ENCODE results near the gene MAZ.
A peak's percentile ranks its signal among the peaks of the same experiment; 100 is the strongest.

MAZ gene

DNA sequence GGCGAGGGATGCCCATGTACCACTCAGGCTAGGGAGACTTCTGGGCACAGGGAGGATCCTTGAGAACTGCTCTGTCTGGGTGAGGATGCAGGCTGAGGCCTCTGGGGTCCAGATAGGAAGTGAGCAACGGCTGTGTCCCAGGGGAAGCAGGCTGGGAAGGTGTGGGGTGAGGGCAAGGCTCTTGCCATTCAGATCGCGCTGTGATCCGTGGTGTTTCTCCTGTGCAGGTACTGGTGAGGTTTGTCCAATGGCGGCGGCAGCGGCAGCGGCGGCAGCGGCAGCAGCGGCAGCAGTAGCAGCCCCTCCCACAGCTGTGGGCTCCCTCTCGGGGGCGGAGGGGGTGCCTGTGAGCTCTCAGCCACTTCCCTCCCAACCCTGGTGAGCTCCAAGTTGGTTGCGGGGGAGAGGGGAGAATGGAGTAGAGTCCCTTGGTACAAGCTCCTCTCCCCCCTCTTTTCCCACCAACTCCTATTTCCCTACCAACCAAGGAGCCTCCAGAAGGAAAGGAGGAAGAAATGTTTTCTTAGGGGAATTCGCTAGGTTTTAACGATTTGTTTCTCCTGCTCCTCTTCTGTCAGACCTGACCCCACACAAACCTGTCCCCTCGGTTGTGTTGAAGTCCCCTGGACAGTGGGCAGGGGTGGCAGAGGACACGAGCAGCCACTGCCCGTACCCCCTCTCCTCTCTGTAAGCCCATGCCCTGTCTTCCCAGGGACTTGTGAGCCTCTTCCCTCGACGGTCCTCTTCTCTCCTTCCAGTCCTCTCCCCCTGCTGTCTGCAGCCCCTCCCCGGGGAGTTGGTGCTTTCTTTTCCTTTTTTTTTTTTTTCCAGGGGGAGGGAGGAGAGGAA, 3.7 kb downstream of the MAZ start:
- peak; percentile 40 for DNase-seq

DNA sequence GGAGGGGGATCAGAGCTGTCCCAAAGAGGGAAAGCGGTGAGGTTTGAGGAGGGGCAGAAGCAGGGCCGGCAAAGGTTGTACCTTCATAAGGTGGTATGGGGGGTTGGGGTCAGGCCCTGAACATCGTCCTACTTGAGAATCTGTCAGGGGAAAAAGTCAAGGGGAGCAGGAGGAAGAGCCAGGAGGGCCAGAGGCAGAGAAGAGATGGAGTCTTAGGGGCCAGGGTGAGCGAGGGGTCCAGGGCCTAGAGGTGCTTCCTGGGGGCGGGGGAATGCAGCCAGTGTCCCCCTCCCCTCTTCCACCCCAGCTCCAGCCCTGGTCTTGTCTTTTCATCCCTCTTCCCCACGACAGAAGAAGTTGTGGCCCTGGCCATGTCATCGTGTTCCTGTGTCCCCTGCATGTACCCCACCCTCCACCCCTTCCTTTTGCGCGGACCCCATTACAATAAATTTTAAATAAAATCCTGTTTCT, 4.4 kb downstream of the MAZ start:
- DNase-seq = no peak

DNA sequence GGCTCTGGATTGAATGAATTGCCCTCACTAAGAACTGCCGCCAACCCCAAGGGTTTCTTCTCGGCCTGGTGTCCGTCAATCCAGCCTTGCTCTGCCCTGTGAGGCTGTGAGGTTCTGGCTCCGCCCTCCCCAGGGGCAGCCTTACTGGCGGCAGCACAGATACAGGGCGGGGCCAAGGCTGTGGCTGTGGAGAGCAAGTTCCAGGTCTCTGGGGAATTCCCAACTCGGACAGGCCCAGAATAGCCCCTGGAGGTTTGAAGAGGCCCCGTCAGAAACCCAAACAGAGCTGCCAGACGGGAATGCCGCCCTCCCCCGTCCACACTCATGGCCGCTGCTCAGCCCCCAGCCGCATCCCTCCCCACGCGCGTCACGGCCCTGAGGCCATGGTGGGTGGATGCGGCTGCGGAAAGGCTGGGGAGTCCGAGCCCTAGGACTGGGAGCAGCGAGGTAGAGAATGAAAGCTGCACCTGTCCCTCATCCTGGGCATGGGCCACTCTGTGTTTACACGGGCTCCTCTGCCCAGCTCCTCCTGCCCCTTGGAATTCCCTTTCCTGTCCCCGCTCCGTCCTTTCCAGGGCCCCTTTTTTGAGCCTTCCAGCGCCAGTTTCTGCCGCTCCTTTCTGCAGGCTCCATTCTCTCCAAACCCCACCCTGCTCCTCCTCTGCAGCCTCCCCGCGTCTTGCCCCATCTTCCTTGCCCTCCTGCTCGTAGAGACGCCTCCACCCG, 5.0 kb downstream of the MAZ start:
- peak; percentile 56 for DNase-seq

DNA sequence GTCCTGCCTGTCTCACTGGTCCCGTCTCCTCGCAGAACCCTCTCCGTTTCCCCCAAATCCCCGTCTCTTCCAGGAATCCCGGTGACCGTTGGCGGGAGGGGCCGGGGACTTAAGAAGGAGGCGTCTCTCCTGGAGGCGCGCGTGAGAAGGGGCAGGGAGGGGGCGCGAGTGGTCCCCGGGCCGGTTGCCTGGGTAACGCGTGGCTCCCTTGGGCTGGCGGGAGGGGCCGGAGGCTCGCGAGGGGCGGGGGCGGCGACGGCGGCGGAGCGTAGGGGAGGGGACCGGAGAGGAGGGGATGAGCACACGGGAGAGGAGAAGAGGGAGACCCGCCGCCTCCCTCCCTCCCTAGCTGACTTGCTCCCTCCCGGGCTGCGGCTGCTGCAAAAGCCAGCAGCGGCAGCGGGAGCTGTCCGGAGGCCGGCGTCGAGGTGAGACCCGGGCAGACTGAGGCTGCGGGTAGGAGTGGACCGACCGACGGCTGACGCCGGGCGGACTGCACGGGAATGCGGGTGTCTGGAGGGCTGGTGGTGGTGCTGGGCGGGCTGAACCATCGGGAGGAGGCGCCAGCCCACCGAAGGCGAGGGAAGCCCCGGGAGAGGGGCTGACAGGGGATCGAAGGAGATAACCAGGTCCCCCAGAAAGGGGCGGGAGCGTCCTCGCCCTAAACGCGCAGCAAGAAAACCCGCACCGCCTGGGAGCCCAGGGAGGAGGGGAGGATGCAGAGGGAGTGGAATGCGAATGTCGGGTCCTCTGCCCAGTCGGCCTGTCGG, 5.8 kb downstream of the MAZ start, which contains the start of gene PRRT2:
Gene PRRT2 (plus strand): TSS at position 298 of the 770 bp plus-strand sequence. CDS start 862 bp downstream, outside the sequence.
- peak; percentile 45 for DNase-seq

DNA sequence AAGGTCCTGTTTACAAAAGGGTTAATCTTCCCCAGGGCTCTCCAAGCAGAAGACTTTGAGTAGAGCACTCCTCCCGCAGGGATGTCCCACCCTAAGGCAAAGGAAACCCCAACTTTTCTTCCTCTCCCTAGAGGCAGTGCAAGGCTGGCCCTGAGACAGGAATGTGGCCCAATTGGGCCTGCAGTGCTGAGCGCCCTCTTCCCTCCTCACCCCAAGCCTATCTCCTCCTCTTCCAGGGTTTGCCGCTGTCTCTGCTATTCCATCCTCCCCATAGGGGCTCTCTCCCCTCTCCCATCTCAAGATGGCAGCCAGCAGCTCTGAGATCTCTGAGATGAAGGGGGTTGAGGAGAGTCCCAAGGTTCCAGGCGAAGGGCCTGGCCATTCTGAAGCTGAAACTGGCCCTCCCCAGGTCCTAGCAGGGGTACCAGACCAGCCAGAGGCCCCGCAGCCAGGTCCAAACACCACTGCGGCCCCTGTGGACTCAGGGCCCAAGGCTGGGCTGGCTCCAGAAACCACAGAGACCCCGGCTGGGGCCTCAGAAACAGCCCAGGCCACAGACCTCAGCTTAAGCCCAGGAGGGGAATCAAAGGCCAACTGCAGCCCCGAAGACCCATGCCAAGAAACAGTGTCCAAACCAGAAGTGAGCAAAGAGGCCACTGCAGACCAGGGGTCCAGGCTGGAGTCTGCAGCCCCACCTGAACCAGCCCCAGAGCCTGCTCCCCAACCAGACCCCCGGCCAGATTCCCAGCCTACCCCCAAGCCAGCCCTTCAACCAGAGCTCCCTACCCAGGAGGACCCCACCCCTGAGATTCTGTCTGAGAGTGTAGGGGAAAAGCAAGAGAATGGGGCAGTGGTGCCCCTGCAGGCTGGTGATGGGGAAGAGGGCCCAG, 6.7 kb downstream of the MAZ start:
- DNase-seq = no peak

DNA sequence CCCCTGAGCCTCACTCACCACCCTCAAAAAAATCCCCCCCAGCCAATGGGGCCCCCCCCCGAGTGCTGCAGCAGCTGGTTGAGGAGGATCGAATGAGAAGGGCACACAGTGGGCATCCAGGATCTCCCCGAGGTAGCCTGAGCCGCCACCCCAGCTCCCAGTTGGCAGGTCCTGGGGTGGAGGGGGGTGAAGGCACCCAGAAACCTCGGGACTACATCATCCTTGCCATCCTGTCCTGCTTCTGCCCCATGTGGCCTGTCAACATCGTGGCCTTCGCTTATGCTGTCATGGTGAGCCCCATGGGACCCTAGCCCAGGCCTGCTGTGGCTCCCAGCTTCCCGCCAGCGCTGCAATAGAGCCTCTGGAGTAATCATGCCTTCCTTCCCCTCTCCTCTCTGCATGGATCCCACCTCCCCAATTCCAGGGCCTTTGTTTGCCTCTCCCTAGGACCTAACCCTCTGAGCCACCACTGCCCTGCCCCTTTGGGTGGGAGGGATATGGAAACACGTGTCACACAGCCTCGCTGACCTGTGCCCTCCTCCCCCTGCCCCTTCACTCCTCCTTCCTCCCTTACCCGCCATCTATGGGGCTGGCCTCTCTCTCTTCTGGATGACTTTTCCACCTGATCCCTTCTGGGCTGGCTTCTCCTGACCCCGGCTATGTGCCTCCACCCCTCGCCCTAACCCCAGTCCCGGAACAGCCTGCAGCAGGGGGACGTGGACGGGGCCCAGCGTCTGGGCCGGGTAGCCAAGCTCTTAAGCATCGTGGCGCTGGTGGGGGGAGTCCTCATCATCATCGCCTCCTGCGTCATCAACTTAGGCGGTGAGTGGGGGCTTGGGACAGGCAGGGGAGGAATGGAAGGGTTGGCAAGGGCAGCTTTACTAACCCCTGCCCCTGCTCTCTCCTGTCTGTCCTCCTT, 7.6 kb downstream of the MAZ start:
- DNase-seq = no peak

DNA sequence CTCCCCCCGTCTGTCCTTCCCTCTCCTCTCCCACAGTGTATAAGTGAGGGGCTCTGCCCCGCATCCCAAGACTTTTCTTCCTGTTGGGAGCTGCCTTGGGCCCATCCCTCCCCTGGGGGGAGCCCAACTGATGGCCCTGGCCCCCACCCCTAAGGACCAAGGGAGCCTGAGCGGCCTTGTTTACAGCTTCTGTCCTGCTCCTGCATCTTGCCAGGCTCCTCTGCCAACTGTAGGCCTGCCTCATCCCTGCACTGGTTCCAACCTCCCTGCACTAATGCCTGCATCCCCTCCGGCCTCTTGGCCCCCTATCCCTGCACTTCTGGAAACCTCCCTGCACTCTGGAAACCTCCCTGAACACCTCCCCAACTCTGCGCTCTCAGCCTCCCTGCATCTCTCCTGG, 8.3 kb downstream of the MAZ start:
- DNase-seq = no peak

DNA sequence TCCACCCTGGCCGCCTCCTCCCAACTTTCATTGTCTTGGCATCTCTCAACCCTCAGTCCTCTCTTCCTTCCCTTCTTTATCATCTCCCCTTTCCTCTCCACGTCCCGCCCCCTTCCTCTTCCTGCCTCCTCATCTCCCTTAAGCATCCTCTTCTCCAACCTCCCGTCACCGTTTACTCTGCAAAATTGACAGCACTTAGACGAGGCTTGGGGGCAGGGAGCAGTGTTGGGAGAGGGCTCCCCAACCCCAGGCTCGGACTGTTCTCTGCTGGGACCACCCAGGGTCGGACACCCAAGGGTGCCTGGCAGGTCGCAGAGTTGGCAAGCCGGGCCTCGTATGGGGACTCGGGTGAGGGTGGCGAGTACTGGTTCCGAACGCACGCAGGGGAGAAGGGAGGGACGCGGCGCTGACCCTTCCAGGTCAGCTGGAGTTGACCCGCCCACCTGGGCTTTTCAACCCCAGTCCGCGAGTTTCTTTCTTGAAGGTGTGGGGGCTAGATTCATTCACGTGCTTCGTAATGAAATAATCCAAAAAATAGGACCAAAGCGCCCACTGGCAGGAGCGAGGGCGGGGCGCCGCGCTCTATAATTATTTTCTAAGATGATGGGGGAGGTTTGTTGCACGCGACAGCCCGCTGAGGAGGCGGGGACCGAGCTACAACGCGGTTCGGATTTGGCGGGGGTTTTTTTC, 8.8 kb downstream of the MAZ start:
- DNase-seq = no peak

DNA sequence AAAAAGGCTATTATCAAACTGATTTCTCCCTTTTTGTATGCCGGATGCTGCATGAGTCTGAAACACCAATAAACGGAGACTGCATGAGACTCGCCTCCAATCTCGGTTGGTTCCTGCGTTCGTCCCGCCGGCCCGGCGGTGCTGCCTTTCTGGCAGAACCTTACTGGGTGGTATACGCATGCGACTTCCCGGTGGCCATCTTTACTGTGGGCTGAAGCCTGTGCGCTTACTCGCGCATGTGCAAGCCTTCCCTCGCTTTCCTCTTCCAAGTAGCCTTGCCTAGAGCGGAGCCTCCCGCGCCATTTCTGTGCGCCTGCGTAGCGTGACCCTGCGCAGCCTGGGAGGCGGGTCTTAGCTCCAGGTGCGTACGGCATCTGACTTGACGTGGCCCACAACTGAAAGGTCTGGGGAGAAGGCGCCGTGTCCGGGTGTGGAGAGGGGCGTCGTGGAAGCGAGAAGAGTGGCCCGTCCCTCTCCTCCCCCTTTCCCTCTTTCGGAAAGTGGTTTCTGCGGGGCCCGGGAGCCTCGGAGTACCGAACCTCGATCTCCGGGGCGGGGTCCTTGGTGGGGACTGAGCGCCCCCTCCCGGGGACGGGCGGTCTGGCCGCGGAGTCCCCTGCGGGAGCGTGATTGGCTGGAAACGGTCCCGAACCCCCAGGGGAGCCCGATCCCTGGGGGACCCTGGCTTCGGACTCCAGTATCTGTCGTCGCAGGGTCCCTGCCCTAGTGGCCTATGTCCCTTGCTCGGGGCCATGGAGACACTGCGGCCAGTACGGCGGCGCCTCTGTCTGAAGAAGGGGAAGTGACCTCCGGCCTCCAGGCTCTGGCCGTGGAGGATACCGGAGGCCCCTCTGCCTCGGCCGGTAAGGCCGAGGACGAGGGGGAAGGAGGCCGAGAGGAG, 9.7 kb downstream of the MAZ start, which contains the start of gene PAGR1:
Gene PAGR1 (plus strand): TSS at position 360 of the 901 bp plus-strand sequence. CDS start 374 bp downstream, at position 734.
- peak; percentile 89 for DNase-seq

DNA sequence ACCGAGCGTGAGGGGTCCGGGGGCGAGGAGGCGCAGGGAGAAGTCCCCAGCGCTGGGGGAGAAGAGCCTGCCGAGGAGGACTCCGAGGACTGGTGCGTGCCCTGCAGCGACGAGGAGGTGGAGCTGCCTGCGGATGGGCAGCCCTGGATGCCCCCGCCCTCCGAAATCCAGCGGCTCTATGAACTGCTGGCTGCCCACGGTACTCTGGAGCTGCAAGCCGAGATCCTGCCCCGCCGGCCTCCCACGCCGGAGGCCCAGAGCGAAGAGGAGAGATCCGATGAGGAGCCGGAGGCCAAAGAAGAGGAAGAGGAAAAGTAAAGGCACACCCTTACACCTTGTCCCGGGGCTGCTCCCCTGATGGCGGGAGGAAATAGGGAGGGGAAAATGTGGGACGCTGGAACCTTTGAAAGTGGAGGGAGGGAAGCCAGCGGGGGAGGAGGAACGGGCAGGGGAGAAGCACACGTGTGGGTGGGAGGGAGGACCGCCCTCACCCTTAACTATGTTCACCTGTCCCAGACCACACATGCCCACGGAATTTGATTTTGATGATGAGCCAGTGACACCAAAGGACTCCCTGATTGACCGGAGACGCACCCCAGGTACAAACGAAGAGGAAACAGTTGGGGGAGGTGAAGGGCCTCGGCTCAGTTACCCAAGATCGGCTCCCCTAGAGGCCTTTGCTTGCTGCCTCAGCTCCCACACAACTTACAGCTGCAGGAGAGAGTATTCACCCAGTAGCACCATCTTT, 10.5 kb downstream of the MAZ start:
- no peak for DNase-seq

DNA sequence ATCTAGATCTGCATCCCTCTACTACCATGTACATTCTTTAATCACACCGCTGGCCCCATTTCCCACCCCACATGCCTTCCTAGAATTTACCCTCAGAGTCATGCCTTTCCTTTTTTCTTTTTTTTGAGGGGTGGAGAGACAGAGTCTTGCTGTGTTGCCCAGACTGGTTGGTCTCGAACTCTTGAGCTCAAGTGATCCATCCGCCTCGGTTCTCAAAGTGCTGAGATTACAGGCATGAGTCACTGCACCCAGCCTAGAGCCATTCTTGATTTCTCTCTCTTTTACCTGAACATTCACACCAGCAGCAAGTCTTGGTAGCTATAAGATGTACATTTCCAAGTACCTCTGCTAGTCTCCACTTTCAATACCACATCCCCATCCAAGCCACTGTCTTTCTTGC, 11.8 kb downstream of the MAZ start:
- DNase-seq = no peak

DNA sequence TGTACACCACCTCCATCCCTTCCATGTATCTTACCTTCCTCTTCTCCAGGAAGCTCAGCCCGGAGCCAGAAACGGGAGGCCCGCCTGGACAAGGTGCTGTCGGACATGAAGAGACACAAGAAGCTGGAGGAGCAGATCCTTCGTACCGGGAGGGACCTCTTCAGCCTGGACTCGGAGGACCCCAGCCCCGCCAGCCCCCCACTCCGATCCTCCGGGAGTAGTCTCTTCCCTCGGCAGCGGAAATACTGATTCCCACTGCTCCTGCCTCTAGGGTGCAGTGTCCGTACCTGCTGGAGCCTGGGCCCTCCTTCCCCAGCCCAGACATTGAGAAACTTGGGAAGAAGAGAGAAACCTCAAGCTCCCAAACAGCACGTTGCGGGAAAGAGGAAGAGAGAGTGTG, 13.2 kb downstream of the MAZ start:
- DNase-seq = no peak

DNA sequence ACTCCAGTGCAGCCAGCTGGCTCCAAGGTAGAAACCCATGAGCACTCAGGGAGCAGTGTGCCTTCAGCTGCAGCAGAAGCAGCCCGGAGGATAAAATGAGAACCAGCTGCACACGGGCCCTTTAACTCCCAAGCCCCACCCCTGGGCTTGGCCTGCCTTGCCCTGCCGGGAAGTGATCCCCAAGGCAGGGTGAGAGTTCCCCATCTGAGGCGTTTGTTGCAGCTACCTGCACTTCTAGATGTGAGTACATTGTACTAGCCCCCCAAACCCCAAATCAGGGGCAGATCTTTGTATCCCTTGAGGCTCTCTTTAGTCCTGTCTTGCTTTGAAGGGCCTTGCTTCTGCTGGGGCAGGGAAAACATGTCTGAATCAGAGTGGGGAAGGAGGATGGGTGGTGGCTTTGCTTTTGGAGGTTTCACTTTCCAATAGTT, 14.0 kb downstream of the MAZ start, which contains the start of gene MVP:
Gene MVP (plus strand): TSS at position 192 of the 431 bp plus-strand sequence. CDS start 10,088 bp downstream, outside the sequence.
- no peak for DNase-seq

DNA sequence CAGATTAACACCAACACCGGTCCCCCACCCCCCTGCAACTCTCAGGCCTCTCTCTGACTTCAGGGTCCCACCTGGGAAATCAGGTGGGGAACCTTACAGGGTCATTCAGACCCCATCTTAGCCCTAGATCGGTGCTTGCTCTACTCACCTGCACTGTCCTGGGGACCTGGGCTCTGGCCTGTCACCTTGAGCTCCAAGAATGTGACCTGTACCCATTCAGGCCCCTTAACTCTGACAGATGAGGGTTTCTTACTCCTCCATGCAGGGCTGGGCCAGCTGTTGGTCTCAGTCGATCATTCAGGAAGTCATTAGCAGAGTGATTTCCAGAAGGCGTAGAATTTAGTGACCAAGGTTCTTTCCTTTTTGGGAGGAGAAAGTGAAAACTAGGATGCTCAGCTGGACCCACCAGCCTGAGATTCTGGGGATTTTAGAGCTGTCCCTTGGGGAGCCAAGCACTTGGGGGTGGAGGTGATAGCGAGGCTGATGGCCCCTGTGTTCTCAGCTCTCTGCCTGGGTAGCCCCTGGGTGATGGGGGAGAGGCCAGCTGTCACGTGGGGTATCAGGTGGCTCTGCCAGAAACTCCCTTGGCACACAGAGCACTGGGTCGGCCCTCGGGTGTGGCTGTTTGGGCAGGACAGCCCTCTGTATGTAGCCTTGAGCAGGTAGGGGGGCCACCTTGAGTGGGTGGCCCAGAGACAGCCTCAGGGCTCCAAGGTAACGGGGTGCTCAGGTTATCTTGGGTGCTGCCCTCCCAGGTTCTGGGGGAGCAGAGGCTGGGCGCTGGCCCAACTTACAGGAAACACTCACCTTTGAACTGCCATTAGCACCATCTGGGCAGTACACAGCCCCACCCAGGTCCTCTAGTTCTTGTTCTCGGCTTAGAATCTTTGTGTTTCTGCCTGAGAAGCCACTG, 14.7 kb downstream of the MAZ start:
- DNase-seq = no peak

DNA sequence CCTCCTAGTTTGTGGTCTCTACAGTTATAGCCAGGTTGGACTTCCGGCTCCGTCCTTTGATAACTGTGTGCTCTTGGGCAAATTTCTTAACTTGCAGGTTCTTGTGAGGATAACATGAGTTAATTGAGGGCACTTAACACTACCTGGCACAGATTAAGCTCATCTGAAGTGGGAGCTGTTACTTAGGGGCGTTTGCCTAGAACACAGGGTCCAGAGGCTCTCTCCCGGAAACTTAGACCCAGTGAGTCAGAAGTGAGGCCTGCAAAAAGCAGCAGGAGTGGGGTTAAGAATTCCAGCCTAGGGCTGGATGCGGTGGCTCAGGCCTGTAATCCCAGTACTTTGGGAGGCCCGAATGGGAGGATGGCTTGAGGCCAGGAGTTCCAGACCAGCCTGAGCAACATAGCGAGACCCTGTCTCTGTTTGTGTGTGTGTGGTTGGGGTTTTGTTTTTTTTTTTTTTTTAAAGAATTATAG, 15.3 kb downstream of the MAZ start:
- DNase-seq = no peak

DNA sequence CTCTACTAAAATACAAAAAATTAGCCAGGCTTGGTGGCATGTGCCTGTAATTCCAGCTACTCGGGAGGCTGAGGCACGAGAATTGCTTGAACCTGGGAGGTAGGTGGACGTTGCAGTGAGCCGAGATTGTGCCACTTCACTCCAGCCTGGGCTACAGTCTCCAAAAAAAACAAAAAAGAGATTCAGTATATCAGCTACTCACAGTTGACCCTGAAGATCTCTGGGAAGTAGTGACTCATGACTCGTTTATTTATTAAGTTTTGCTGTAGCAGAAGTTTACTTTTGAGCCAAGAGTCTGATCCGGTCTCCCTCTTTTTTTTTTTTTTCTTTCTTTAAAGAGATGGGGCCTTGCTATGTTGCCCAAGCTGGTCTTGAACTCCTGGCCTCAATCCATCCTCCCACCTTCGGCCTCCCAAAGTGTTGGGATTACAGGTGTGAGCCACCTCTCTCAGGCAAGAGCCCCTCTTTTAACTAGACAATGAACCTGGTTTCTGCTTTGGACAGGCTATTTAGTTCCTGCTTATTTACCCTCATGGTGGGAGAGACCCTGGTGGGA, 18.3 kb downstream of the MAZ start:
- DNase-seq = no peak
